HCT116 (cell line): ENCODE data around the gene OR10T2. TPM values are rescaled to one million over a fixed set of nuclear protein-coding genes. Genes with fewer than 3 reads are reported as not detected.

Experiments
- ATAC-seq: fragments of 200-7000 bp; cut with Tn5 transposase; 2 replicates; pipeline ENCODE4 v1.9.1; 2020; ENCODE audit warnings: mild to moderate bottlenecking, moderate library complexity
- BruUV-seq: library from RNA; stranded (reverse); fragments of 400-500 nt; replicated peaks from 2 replicates; lab custom pipeline; 2021; lab: Mats Ljungman, UMichigan
- CTCF ChIA-PET: fragments of 300-600 bp; sonication (Branson Sonifier 250); formaldehyde crosslinking; loops from one replicate; lab custom pipeline; 2021; ENCODE audit warnings: antibody characterized with exemption; lab: Charles Lee
- POLR2A ChIA-PET: fragments of 300-600, 350-600 bp; sonication (Branson Sonifier 250); formaldehyde crosslinking; loops from one replicate; lab custom pipeline; 2021; ENCODE audit warnings: antibody characterized with exemption; lab: Charles Lee
- RAD21 ChIA-PET, 2 experiments: fragments of 300-600 bp; sonication (Branson Sonifier 250); formaldehyde crosslinking; loops; one replicate each; lab custom pipeline; 2023; ENCODE audit warnings: low total read pairs in 2 of 2; ENCODE audit not compliant: uncharacterized antibody in 2 of 2, unreplicated experiment in 2 of 2, low non-redundant PET in 1 of 2; lab: Charles Lee
- DNase-seq: peaks from one replicate; pipeline ENCODE4 v3.0.0-alpha.2; 2010; ENCODE audit warnings: low read depth, low spot score
- H2AFZ ChIP-seq: fragments of 200-600 bp; shearing (Covaris generic), sonication (generic); 2 replicates; pipeline ENCODE4 v1.6.1; 2017; ENCODE audit warnings: low read depth, mixed run types, mixed read lengths, antibody characterized with exemption, low read length; ENCODE audit not compliant: poor library complexity, severe bottlenecking
- H3K27ac ChIP-seq: 2 replicates; pipeline ENCODE4 v1.5.1; 2012; ENCODE audit warnings: low read depth, low read length
- H3K27me3 ChIP-seq: fragments of 200-600 bp; sonication (generic); 2 replicates; pipeline ENCODE4 v1.6.1; 2016; ENCODE audit warnings: mixed run types, low read length, mixed read lengths; ENCODE audit not compliant: insufficient read depth
- H3K36me3 ChIP-seq, 2 experiments: fragments of 200-500 bp in 1 of 2; fragments of 200-600 bp in 1 of 2; sonication (Bioruptor generic) in 1 of 2; sonication (generic) in 1 of 2; 2 replicates each; pipeline versions ENCODE4 v1.5.1 to v1.6.1; 2014 to 2016; ENCODE audit warnings: low read length in 2 of 2, inconsistent platforms in 1 of 2, mixed read lengths in 1 of 2, mixed run types in 1 of 2; ENCODE audit not compliant: insufficient read depth in 2 of 2, control insufficient read depth in 1 of 2
- H3K4me1 ChIP-seq, 2 experiments: fragments of 200-600 bp in 1 of 2; sonication (generic) in 1 of 2; 2 replicates each; pipeline versions ENCODE4 v1.5.1 to v1.6.1; 2012 to 2017; ENCODE audit warnings: low read length in 2 of 2, inconsistent platforms in 1 of 2, mild to moderate bottlenecking in 1 of 2, mixed read lengths in 1 of 2, mixed run types in 1 of 2, moderate library complexity in 1 of 2; ENCODE audit not compliant: insufficient read depth in 2 of 2, control insufficient read depth in 1 of 2
- H3K4me2 ChIP-seq: fragments of 200-600 bp; sonication (generic); 2 replicates; pipeline ENCODE4 v1.6.1; 2017; ENCODE audit warnings: mixed run types, low read length, mixed read lengths
- H3K4me3 ChIP-seq, 2 experiments: fragments of 200-600 bp in 1 of 2; sonication (generic) in 1 of 2; replicated peaks in 1 of 2; 2 replicates each; pipeline ENCODE4 v1.5.1; 2011 to 2016; ENCODE audit warnings: low read length in 2 of 2, control low read depth in 1 of 2, low read depth in 1 of 2, mild to moderate bottlenecking in 1 of 2, mixed read lengths in 1 of 2, mixed run types in 1 of 2
- H3K79me2 ChIP-seq: fragments of 200-600 bp; sonication (generic); 2 replicates; pipeline ENCODE4 v1.6.1; 2017; ENCODE audit warnings: mild to moderate bottlenecking, mixed run types, low read length, moderate library complexity, mixed read lengths; ENCODE audit not compliant: insufficient read depth
- H3K9ac ChIP-seq: fragments of 200-600 bp; sonication (generic); 2 replicates; pipeline ENCODE4 v1.6.1; 2016; ENCODE audit warnings: low read length, mixed read lengths
- H3K9me2 ChIP-seq: fragments of 200-600 bp; sonication (generic), shearing (Covaris generic); 2 replicates; pipeline ENCODE4 v1.6.1; 2017; ENCODE audit warnings: mixed run types, mild to moderate bottlenecking, moderate library complexity; ENCODE audit not compliant: insufficient read depth
- H3K9me3 ChIP-seq, 2 experiments: fragments of 200-500 bp in 1 of 2; fragments of 200-600 bp in 1 of 2; sonication (Bioruptor generic) in 1 of 2; sonication (generic) in 1 of 2; 2 replicates each; pipeline ENCODE4 v1.6.1; 2014 to 2017; ENCODE audit warnings: low read length in 2 of 2, mixed read lengths in 2 of 2, inconsistent platforms in 1 of 2, low read depth in 1 of 2, mild to moderate bottlenecking in 1 of 2, mixed run types in 1 of 2, moderate library complexity in 1 of 2; ENCODE audit not compliant: control insufficient read depth in 1 of 2, insufficient read depth in 1 of 2
- H4K20me1 ChIP-seq: fragments of 200-600 bp; sonication (generic), shearing (Covaris generic); 2 replicates; pipeline ENCODE4 v1.6.1; 2017; ENCODE audit warnings: mixed run types, mild to moderate bottlenecking, moderate library complexity; ENCODE audit not compliant: insufficient read depth
- ATF3 ChIP-seq: IDR thresholded peaks from 2 replicates; pipeline ENCODE4 v1.6.1; 2012
- CTCF ChIP-seq, 3 experiments: fragments of 200-600 bp in 1 of 3; sonication (generic) in 1 of 3; IDR thresholded peaks in 2 of 3; conservative IDR thresholded peaks in 1 of 3; 2 replicates each; pipeline ENCODE4 v1.5.1; 2012 to 2017; ENCODE audit warnings: low read depth in 2 of 3, low read length in 2 of 3, antibody characterized with exemption in 1 of 3, borderline replicate concordance in 1 of 3, control low read depth in 1 of 3, mild to moderate bottlenecking in 1 of 3, mixed read lengths in 1 of 3, mixed run types in 1 of 3, moderate library complexity in 1 of 3; ENCODE audit not compliant: insufficient read depth in 1 of 3
- ELF1 ChIP-seq: IDR thresholded peaks from 2 replicates; pipeline ENCODE4 v1.6.1; 2012; ENCODE audit warnings: low read depth, borderline replicate concordance
- EZH2 ChIP-seq: fragments of 200-600 bp; sonication (generic); IDR thresholded peaks from 2 replicates; pipeline ENCODE4 v1.6.1; 2017; ENCODE audit warnings: antibody characterized with exemption, mixed run types
- EZH2phosphoT487 ChIP-seq: fragments of 200-600 bp; IDR thresholded peaks from 2 replicates; pipeline ENCODE4 v1.6.1; 2018; ENCODE audit warnings: antibody characterized with exemption, borderline replicate concordance
- FOSL1 ChIP-seq: IDR thresholded peaks from 2 replicates; pipeline ENCODE4 v1.6.1; 2012; ENCODE audit warnings: low read depth
- JUND ChIP-seq: IDR thresholded peaks from 2 replicates; pipeline ENCODE4 v1.6.1; 2012
- POLR2AphosphoS5 ChIP-seq: IDR thresholded peaks from 2 replicates; pipeline ENCODE4 v1.6.1; 2011; ENCODE audit warnings: mild to moderate bottlenecking, low read depth, low read length, moderate library complexity
- RAD21 ChIP-seq: IDR thresholded peaks from 2 replicates; pipeline ENCODE4 v1.6.1; 2012; ENCODE audit warnings: low read depth, mild to moderate bottlenecking
- SIN3A ChIP-seq: IDR thresholded peaks from 2 replicates; pipeline ENCODE4 v1.6.1; 2012; ENCODE audit warnings: low read depth
- SP1 ChIP-seq: IDR thresholded peaks from 2 replicates; pipeline ENCODE4 v1.6.1; 2012; ENCODE audit warnings: low read depth
- SRF ChIP-seq: IDR thresholded peaks from 2 replicates; pipeline ENCODE4 v1.6.1; 2012; ENCODE audit warnings: low read depth
- TCF7L2 ChIP-seq: IDR thresholded peaks from 2 replicates; pipeline ENCODE4 v1.7.0; 2011; ENCODE audit warnings: borderline replicate concordance, inconsistent platforms; ENCODE audit not compliant: insufficient read depth, insufficient read length; ENCODE audit errors: extremely low read depth
- YY1 ChIP-seq: IDR thresholded peaks from 2 replicates; pipeline ENCODE4 v1.6.1; 2011; ENCODE audit warnings: low read length, low read depth, moderate library complexity, mild to moderate bottlenecking; ENCODE audit not compliant: insufficient replicate concordance; ENCODE audit errors: extremely low read depth
- ZBTB33 ChIP-seq: IDR thresholded peaks from 2 replicates; pipeline ENCODE4 v1.6.1; 2011; ENCODE audit warnings: mild to moderate bottlenecking, low read length, moderate library complexity; ENCODE audit not compliant: insufficient replicate concordance; ENCODE audit errors: extremely low read depth
- ZNF274 ChIP-seq: fragments of 200-500 bp; sonication (Bioruptor generic); IDR thresholded peaks from 2 replicates; pipeline ENCODE4 v1.6.1; 2014; ENCODE audit warnings: mild to moderate bottlenecking, low read depth, low read length, inconsistent platforms
- intact Hi-C: fragments of 100-400 bp; cut with micrococcal nuclease; formaldehyde crosslinking; loops from 2 replicates; pipeline ENCODE4 v1.10.0; 2022
- total RNA-seq: library from RNA; stranded (reverse); gene quantifications from one replicate; pipeline ENCODE4 v1.2.1, GENCODE V29; 2021; ENCODE audit not compliant: unreplicated experiment

OR10T2 gene
- total RNA-seq, 1 experiment from 2014 or later = not detected

- Histone ChIP-seq H3K27ac (no peak overlapping the region), H3K36me3 (no peaks in the 10 kb centered on the region), H3K4me2 (no peak overlapping the region), H3K9me2 (no peaks in the 10 kb centered on the region), H3K9me3 (no peaks in the 10 kb centered on the region), H2AFZ (no peak overlapping the region), H3K9ac (no peak overlapping the region), H3K4me3 (no peak overlapping the region), H3K27me3 (peaks cover 13% of the 10 kb centered on the region), H3K79me2 (no peaks in the 10 kb centered on the region), H3K4me1 (no peaks in the 10 kb centered on the region), H4K20me1 (no peaks in the 10 kb centered on the region)
- ATAC-seq (no peak), DNase-seq (no peak)
- intact Hi-C loops = no loop called here
- ChIA-PET POLR2A (no interaction called here), CTCF (no interaction called here), RAD21 (no interaction called here)
- BruUV-seq = no TSS peak
- TF ChIP-seq JUND (no peak), SP1 (no peak), ZBTB33 (no peak), EZH2 (no peak), RAD21 (no peak), SRF (no peak), ATF3 (no peak), ZNF274 (no peak)
Observed at GRCh38 chr1:158356616-158357015, 42.6 kb downstream of the OR10T2 start.

- Histone ChIP-seq H3K27ac (no peak overlapping the region), H4K20me1 (no peaks in the 10 kb centered on the region), H3K9ac (no peak overlapping the region), H3K27me3 (peaks cover 13% of the 10 kb centered on the region), H3K36me3 (no peaks in the 10 kb centered on the region), H3K4me1 (no peaks in the 10 kb centered on the region), H3K4me2 (no peak overlapping the region), H2AFZ (no peak overlapping the region), H3K79me2 (no peaks in the 10 kb centered on the region), H3K4me3 (no peak overlapping the region), H3K9me3 (no peaks in the 10 kb centered on the region), H3K9me2 (no peaks in the 10 kb centered on the region)
- POLR2A ChIA-PET = no interaction called here
- ATAC-seq = no peak
- intact Hi-C loops = no loop called here
- RAD21 ChIA-PET = no interaction called here
- DNase-seq = no peak
- no TSS peak for BruUV-seq
- CTCF ChIA-PET = no interaction called here
- TF ChIP-seq POLR2AphosphoS5 (no peak), CTCF (IDR thresholded peaks at IDR 0.05 in 2 of 3, conservative IDR thresholded peaks at IDR 0.05 in 1 of 3; ENCODE audit: borderline replicate concordance in 1 of 3, insufficient read depth in 1 of 3, low read depth in 2 of 3, low read length in 2 of 3) (no peak), FOSL1 (no peak), YY1 (no peak), SIN3A (no peak), EZH2phosphoT487 (no peak), TCF7L2 (no peak), ELF1 (no peak), SP1 (no peak)
Observed at GRCh38 chr1:158355773-158356285, 43.4 kb downstream of the OR10T2 start.
